Activated CD8-positive, alpha-beta memory T cell treated with anti-CD3 and anti-CD28 coated beads, Interleukin-2, amount 50 U/mL, for 1 hour (primary cell): ENCODE measurements around the gene DLX5.

Source experiments
- DNase-seq: peaks from one replicate; pipeline ENCODE4 v3.0.0-alpha.2; 2020; ENCODE audit errors: extremely low read depth

DLX5 gene

GRCh38 chr7:97005183-97006054 lies 19.2 kb downstream of the DLX5 start, which contains the start of gene DLX6:
Gene DLX6, plus strand, starts transcription at chr7:97005553. Its CDS starts 425 bp downstream, at chr7:97005978.
- no peak for DNase-seq

GRCh38 chr7:97004247-97005182 lies 20.1 kb downstream of the DLX5 start:
- DNase-seq: no peak

- no peak for DNase-seq
Observed at GRCh38 chr7:97003262-97004246, 21.1 kb downstream of the DLX5 start.

- DNase-seq: no peak
Observed at GRCh38 chr7:97002555-97003261, 21.9 kb downstream of the DLX5 start.

GRCh38 chr7:97001656-97002554 lies 22.7 kb downstream of the DLX5 start:
- DNase-seq: no peak

GRCh38 chr7:97001221-97001620 lies 23.4 kb downstream of the DLX5 start:
- DNase-seq: no peak

- no peak for DNase-seq
Observed at GRCh38 chr7:96998744-96999143, 25.9 kb downstream of the DLX5 start.

GRCh38 chr7:96998333-96998732 lies 26.3 kb downstream of the DLX5 start:
- DNase-seq: no peak

- DNase-seq: no peak
Observed at GRCh38 chr7:96997512-96998032, 27.1 kb downstream of the DLX5 start.

- no peak for DNase-seq
Observed at GRCh38 chr7:96996958-96997511, 27.6 kb downstream of the DLX5 start.

GRCh38 chr7:96996111-96996957 lies 28.3 kb downstream of the DLX5 start:
- no peak for DNase-seq

- no peak for DNase-seq
Observed at GRCh38 chr7:96995406-96996110, 29.1 kb downstream of the DLX5 start.

- no peak for DNase-seq
Observed at GRCh38 chr7:96993980-96994379, 30.7 kb downstream of the DLX5 start.

GRCh38 chr7:96993094-96993865 lies 31.4 kb downstream of the DLX5 start:
- no peak for DNase-seq

- DNase-seq: no peak
Observed at GRCh38 chr7:96992192-96993005, 32.2 kb downstream of the DLX5 start.
